Measurements from ENCODE around the gene MAPK12.

- TF ChIP-seq CTCF (IDR thresholded peaks at IDR 0.05; ENCODE audit: low read depth, low read length) (no peak), MAX (IDR thresholded peaks at IDR 0.05; ENCODE audit: low read depth, low read length) (no peak), POLR2A (IDR thresholded peaks at IDR 0.05; ENCODE audit: extremely low read depth, insufficient read length) (no peak), MYC (IDR thresholded peaks at IDR 0.05; ENCODE audit: low read depth, low read length) (no peak)
Measured at GRCh38 chr22:50264946-50265669, 3.6 kb upstream of the MAPK12 start.

Data from NB4 (cell line).